OCI-LY7 (cell line): ENCODE results near the gene C16orf86. TPM values are rescaled to one million over a fixed set of nuclear protein-coding genes. Genes with fewer than 3 reads are reported as not detected.
A peak's percentile ranks its signal among the peaks of the same experiment; 100 is the strongest.

Experiments used
- BruUV-seq: library from RNA; stranded (reverse); fragments of 400-500 nt; replicated peaks from 2 replicates; lab custom pipeline; 2021; lab: Mats Ljungman, UMichigan
- CTCF ChIA-PET: fragments of 300-600 bp; sonication (Branson Sonifier 250); formaldehyde crosslinking; loops from one replicate; lab custom pipeline; 2022; ENCODE audit warnings: antibody characterized with exemption; ENCODE audit not compliant: unreplicated experiment; lab: Charles Lee
- POLR2A ChIA-PET: fragments of 300-600 bp; sonication (Branson Sonifier 250); formaldehyde crosslinking; loops from one replicate; lab custom pipeline; 2022; ENCODE audit warnings: antibody characterized with exemption; lab: Charles Lee
- DNase-seq: peaks from one replicate; pipeline ENCODE4 v3.0.0-alpha.2; 2015; ENCODE audit warnings: low spot score
- H2AFZ ChIP-seq: fragments of 200-600 bp; sonication (generic), shearing (Covaris generic); 2 replicates; pipeline ENCODE4 v1.6.1; 2014; ENCODE audit warnings: mild to moderate bottlenecking, antibody characterized with exemption, low read length, moderate library complexity
- H3K27ac ChIP-seq: fragments of 200-600 bp; sonication (generic); 2 replicates; pipeline ENCODE4 v1.5.1; 2014; ENCODE audit warnings: mixed run types, low read depth, mild to moderate bottlenecking, moderate library complexity, low read length, inconsistent platforms; ENCODE audit not compliant: poor library complexity, severe bottlenecking
- H3K36me3 ChIP-seq: fragments of 200-600 bp; sonication (generic); 2 replicates; pipeline ENCODE4 v1.6.1; 2014; ENCODE audit warnings: mild to moderate bottlenecking, antibody characterized with exemption, low read length, moderate library complexity, mixed read lengths; ENCODE audit not compliant: insufficient read depth
- H3K4me1 ChIP-seq: fragments of 200-600 bp; sonication (generic); 2 replicates; pipeline ENCODE4 v1.5.1; 2014; ENCODE audit warnings: mild to moderate bottlenecking, low read length; ENCODE audit not compliant: insufficient read depth, poor library complexity, severe bottlenecking
- H3K4me2 ChIP-seq: fragments of 200-600 bp; sonication (generic); 2 replicates; pipeline ENCODE4 v1.6.1; 2014; ENCODE audit warnings: mild to moderate bottlenecking, low read length
- H3K4me3 ChIP-seq: fragments of 200-600 bp; sonication (generic); 2 replicates; pipeline ENCODE4 v1.5.1; 2014; ENCODE audit warnings: mild to moderate bottlenecking, low read depth, low read length; ENCODE audit not compliant: poor library complexity, severe bottlenecking
- H3K79me2 ChIP-seq: fragments of 200-600 bp; sonication (generic); 2 replicates; pipeline ENCODE4 v1.6.1; 2016; ENCODE audit warnings: low read depth, mild to moderate bottlenecking, low read length, moderate library complexity, mixed read lengths; ENCODE audit not compliant: insufficient read depth
- H3K9me2 ChIP-seq: fragments of 200-600 bp; sonication (generic); 2 replicates; pipeline ENCODE4 v1.6.1; 2016; ENCODE audit warnings: mild to moderate bottlenecking, low read length, mixed read lengths; ENCODE audit not compliant: insufficient read depth
- H3K9me3 ChIP-seq: fragments of 200-600 bp; sonication (generic); 2 replicates; pipeline ENCODE4 v1.6.1; 2014; ENCODE audit warnings: mild to moderate bottlenecking, mixed run types, low read length, mixed read lengths
- H4K20me1 ChIP-seq: fragments of 200-600 bp; sonication (generic); 2 replicates; pipeline ENCODE4 v1.6.1; 2014; ENCODE audit warnings: mild to moderate bottlenecking, antibody characterized with exemption, low read length, moderate library complexity, mixed read lengths; ENCODE audit not compliant: insufficient read depth
- EZH2phosphoT487 ChIP-seq: fragments of 200-600 bp; sonication (generic); IDR thresholded peaks from 2 replicates; pipeline ENCODE4 v1.6.1; 2018; ENCODE audit warnings: low read depth, borderline replicate concordance, mild to moderate bottlenecking, mixed run types, antibody characterized with exemption, low read length, moderate library complexity, mixed read lengths
- intact Hi-C: fragments of 100-400 bp; cut with micrococcal nuclease; formaldehyde crosslinking; loops from one replicate; pipeline ENCODE4 v1.10.0; 2022; ENCODE audit not compliant: unreplicated experiment
- total RNA-seq, 2 experiments: library from RNA; depleted of rRNA in 1 of 2; stranded (reverse); fragments of >200 nt in 1 of 2; shearing (Covaris generic) in 1 of 2; gene quantifications; 2 replicates each; pipeline ENCODE4 v1.2.3, GENCODE V29; 2014 to 2022
- TF ChIP-seq, protein P1 (sequence below): fragments of 200-600 bp; sonication (generic); conservative IDR thresholded peaks from 2 replicates; pipeline ENCODE4 v1.5.1; 2014; ENCODE audit warnings: mild to moderate bottlenecking, antibody characterized with exemption, low read length, moderate library complexity, mixed read lengths

C16orf86 gene
- total RNA-seq, 2 experiments from 2014 or later, result 4.7 to 7.8 TPM

DNA sequence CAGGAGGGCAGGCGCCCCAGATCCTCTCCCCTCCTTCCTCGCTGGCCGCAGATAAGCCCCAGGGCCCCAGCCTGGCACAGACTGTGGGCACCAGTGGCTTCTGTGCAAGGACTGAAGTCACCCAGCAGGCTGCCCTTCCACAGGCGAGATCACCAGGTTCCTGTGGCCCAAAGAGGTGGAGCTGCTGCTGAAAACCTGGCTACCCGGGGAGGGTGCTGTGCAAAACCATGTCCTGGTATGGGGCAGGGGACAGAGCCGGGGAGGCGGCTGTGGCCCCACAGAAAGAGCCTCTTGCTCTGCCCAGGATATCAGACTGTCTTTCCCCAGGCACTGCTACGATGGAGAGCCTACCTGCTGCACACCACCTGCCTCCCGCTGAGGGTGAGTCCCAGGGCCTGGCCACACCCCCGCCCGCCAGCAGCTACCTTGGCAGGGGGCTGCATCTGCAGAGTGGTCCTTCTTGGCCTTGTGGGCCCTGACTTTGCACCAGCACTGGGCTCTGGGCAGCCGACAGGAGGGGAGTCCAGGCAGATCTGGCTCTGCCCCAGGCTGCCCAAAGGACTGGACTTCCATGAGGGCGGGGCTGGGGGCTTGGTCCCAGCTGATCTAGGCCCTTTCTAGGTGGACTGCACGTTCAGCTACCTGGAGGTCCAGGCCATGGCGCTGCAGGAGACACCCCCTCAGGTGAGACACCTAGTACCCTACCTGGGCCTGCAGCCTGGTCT is 21.1 kb upstream of the C16orf86 start:
- Histone ChIP-seq H3K4me2 (peak overlapping the region; percentile 97), H3K79me2 (peaks cover 14% of the 10 kb centered on the region; the same call in 1 of the 2 replicates), H4K20me1 (no peaks in the 10 kb centered on the region; the same call in 1 of the 2 replicates), H3K4me3 (peak overlapping the region; percentile 76), H3K9me3 (no peaks in the 10 kb centered on the region), H3K9me2 (no peaks in the 10 kb centered on the region), H3K36me3 (peaks cover 43% of the 10 kb centered on the region), H3K4me1 (peaks cover 25% of the 10 kb centered on the region), H2AFZ (peak overlapping the region; percentile 73; the same call in 1 of the 2 replicates), H3K27ac (peak overlapping the region; percentile 71)
- BruUV-seq, result TSS peak; percentile 55
- peak; percentile 45 for DNase-seq
- intact Hi-C loops, result loop anchor here (1.0 kb wide), 1 partner anchor 124 kb away; no protein-coding TSS in a partner anchor
- no peak for TF ChIP-seq EZH2phosphoT487
- TF ChIP-seq, protein P1, sequence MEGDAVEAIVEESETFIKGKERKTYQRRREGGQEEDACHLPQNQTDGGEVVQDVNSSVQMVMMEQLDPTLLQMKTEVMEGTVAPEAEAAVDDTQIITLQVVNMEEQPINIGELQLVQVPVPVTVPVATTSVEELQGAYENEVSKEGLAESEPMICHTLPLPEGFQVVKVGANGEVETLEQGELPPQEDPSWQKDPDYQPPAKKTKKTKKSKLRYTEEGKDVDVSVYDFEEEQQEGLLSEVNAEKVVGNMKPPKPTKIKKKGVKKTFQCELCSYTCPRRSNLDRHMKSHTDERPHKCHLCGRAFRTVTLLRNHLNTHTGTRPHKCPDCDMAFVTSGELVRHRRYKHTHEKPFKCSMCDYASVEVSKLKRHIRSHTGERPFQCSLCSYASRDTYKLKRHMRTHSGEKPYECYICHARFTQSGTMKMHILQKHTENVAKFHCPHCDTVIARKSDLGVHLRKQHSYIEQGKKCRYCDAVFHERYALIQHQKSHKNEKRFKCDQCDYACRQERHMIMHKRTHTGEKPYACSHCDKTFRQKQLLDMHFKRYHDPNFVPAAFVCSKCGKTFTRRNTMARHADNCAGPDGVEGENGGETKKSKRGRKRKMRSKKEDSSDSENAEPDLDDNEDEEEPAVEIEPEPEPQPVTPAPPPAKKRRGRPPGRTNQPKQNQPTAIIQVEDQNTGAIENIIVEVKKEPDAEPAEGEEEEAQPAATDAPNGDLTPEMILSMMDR, result no peak
- ChIA-PET CTCF (interaction anchor here (0.5 to 3.0 kb wide), 18 partner anchors 12 to 180 kb away, joined by 3 to 43 read pairs (median 4); partner anchors contain the start of genes ACD, CTCF and PARD6A), POLR2A (interaction anchor here (1.0 to 5.3 kb wide), 13 partner anchors 11 to 189 kb away, joined by 3 to 57 read pairs (median 5); partner anchors contain the start of genes ACD and RIPOR1)

DNA sequence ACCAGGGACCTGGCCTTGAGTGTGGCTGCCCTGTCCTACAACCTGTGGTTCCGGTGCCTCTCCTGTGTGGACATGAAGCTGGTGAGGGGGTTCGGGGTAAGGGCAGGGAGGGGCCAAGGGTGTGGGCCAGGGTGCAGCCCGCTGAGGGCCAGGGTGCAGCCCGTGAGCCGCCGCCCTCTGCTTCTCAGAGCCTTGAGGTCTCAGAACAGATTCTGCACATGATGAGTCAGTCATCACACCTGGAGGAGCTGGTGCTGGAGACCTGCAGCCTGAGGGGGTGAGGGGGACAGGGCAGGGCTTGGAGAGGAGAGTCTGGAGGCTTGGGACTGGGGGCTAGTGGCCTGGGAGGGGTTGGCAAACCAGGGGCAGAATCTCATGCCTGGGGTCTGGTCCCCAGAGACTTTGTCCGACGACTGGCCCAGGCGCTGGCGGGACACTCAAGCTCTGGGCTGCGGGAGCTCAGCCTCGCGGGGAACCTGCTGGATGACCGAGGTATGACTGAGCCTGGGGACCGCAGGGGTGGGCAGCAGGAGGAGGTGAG is 19.4 kb upstream of the C16orf86 start:
- ChIA-PET CTCF (interaction anchor here (0.6 kb wide), 1 partner anchor 102 kb away, joined by 14 read pairs; no protein-coding TSS in a partner anchor), POLR2A (interaction anchor here (5.3 kb wide), 1 partner anchor 12 kb away, joined by 22 read pairs; the partner anchor contains the start of gene ACD)
- TF ChIP-seq, protein P1, result no peak
- no peak for TF ChIP-seq EZH2phosphoT487

More for the DNA sequence above, 19.4 kb upstream of the C16orf86 start:
- no peak for DNase-seq
- no peak overlapping the region for H3K4me2 ChIP-seq
- H3K79me2 ChIP-seq, result peaks cover 14% of the 10 kb centered on the region; the same call in 1 of the 2 replicates
- H3K9me3 ChIP-seq, result no peaks in the 10 kb centered on the region
- H2AFZ ChIP-seq, result no peak overlapping the region
- no peaks in the 10 kb centered on the region for H3K9me2 ChIP-seq
- intact Hi-C loops, result no loop called here
- no peaks in the 10 kb centered on the region; the same call in 1 of the 2 replicates for H4K20me1 ChIP-seq
- peaks cover 53% of the 10 kb centered on the region for H3K36me3 ChIP-seq
- H3K27ac ChIP-seq, result no peak overlapping the region
- no TSS peak for BruUV-seq
- no peak overlapping the region for H3K4me3 ChIP-seq
- H3K4me1 ChIP-seq, result peaks cover 25% of the 10 kb centered on the region
